COLO668 (cell line): ENCODE results near the gene ADM2.

Experiments
- DNase-seq: peaks from one replicate; lab custom pipeline; 2025; ENCODE audit not compliant: unreplicated experiment; lab: John Stamatoyannopoulos, UW

The ADM2 gene

GRCh38 chr22:50483977-50484853 lies 2.9 kb downstream of the ADM2 start:
- peak; percentile 45 for DNase-seq

GRCh38 chr22:50485221-50486131 lies 4.1 kb downstream of the ADM2 start:
- DNase-seq: peak; percentile 60

- no peak for DNase-seq
These were observed 5.4 kb downstream of the ADM2 start, which contains the start of gene MIOX for GRCh38 chr22:50486561-50487289. TSS of gene MIOX (plus strand) at chr22:50486859. CDS start at chr22:50486898, 39 bp downstream.

GRCh38 chr22:50487290-50488005 lies 6.1 kb downstream of the ADM2 start:
- no peak for DNase-seq

GRCh38 chr22:50488006-50488677 lies 6.8 kb downstream of the ADM2 start:
- DNase-seq: no peak

GRCh38 chr22:50488886-50489285 lies 7.5 kb downstream of the ADM2 start:
- no peak for DNase-seq

- no peak for DNase-seq
These were observed 8.3 kb downstream of the ADM2 start for GRCh38 chr22:50489363-50490243.

- peak; percentile 49 for DNase-seq
These were observed 9.4 kb downstream of the ADM2 start for GRCh38 chr22:50490531-50491308.

GRCh38 chr22:50497093-50497492 lies 15.8 kb downstream of the ADM2 start:
- DNase-seq: no peak

GRCh38 chr22:50498322-50498890 lies 17.1 kb downstream of the ADM2 start:
- peak; percentile 73 for DNase-seq

- no peak for DNase-seq
These were observed 19.1 kb downstream of the ADM2 start for GRCh38 chr22:50500452-50500851.

GRCh38 chr22:50502096-50502495 lies 20.8 kb downstream of the ADM2 start:
- no peak for DNase-seq

- DNase-seq: no peak
These were observed 21.5 kb downstream of the ADM2 start for GRCh38 chr22:50502628-50503474.

- no peak for DNase-seq
These were observed 22.3 kb downstream of the ADM2 start for GRCh38 chr22:50503475-50504145.

- DNase-seq: no peak
These were observed 23.2 kb downstream of the ADM2 start for GRCh38 chr22:50504369-50505211.
